Coronary artery (tissue), 2 donors: ENCODE measurements around the gene CBX8.
A peak's percentile ranks its signal among the peaks of the same experiment; 100 is the strongest.

Experiments used
- DNase-seq: peaks from one replicate; pipeline ENCODE4 v3.0.0-alpha.2; 2017; ENCODE audit warnings: low spot score
- H3K27ac ChIP-seq, 2 donors: fragments of 200-600 bp; sonication (generic); one replicate each; pipeline ENCODE4 v1.5.1; 2016 to 2019
- H3K4me3 ChIP-seq: fragments of 200-600 bp; sonication (generic); 2 replicates; pipeline ENCODE4 v1.5.1; 2016; ENCODE audit warnings: mild to moderate bottlenecking, moderate library complexity
- TF ChIP-seq, protein P1 (sequence below): fragments of 200-600 bp; sonication (generic); IDR thresholded peaks from one replicate; pipeline ENCODE4 v1.5.1; 2019; ENCODE audit warnings: antibody characterized with exemption

Gene CBX8

DNA sequence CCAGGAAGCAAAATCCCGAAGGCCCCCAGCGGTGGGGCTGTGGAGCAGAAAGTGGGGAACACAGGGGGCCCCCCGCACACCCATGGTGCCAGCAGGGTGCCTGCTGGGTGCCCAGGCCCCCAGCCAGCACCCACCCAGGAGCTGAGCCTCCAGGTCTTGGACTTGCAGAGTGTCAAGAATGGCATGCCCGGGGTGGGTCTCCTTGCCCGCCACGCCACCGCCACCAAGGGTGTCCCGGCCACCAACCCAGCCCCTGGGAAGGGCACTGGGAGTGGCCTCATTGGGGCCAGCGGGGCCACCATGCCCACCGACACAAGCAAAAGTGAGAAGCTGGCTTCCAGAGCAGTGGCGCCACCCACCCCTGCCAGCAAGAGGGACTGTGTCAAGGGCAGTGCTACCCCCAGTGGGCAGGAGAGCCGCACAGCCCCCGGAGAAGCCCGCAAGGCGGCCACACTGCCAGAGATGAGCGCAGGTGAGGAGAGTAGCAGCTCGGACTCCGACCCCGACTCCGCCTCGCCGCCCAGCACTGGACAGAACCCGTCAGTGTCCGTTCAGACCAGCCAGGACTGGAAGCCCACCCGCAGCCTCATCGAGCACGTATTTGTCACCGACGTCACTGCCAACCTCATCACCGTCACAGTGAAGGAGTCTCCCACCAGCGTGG, 12.4 kb downstream of the CBX8 start:
- no peak overlapping the region for H3K27ac ChIP-seq
- no peak overlapping the region for H3K4me3 ChIP-seq
- TF ChIP-seq, protein P1, sequence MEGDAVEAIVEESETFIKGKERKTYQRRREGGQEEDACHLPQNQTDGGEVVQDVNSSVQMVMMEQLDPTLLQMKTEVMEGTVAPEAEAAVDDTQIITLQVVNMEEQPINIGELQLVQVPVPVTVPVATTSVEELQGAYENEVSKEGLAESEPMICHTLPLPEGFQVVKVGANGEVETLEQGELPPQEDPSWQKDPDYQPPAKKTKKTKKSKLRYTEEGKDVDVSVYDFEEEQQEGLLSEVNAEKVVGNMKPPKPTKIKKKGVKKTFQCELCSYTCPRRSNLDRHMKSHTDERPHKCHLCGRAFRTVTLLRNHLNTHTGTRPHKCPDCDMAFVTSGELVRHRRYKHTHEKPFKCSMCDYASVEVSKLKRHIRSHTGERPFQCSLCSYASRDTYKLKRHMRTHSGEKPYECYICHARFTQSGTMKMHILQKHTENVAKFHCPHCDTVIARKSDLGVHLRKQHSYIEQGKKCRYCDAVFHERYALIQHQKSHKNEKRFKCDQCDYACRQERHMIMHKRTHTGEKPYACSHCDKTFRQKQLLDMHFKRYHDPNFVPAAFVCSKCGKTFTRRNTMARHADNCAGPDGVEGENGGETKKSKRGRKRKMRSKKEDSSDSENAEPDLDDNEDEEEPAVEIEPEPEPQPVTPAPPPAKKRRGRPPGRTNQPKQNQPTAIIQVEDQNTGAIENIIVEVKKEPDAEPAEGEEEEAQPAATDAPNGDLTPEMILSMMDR = no peak
- DNase-seq = no peak

- H3K4me3 ChIP-seq = no peak overlapping the region
- TF ChIP-seq, protein P1 = no peak
- no peak for DNase-seq
- H3K27ac ChIP-seq = no peak overlapping the region
These were observed 13.0 kb downstream of the CBX8 start for GRCh38 chr17:79783891-79784290.

- TF ChIP-seq, protein P1 = no peak
- H3K4me3 ChIP-seq = no peak overlapping the region
- H3K27ac ChIP-seq = no peak overlapping the region
- DNase-seq = no peak
These were observed 14.9 kb downstream of the CBX8 start for GRCh38 chr17:79781736-79782575.

DNA sequence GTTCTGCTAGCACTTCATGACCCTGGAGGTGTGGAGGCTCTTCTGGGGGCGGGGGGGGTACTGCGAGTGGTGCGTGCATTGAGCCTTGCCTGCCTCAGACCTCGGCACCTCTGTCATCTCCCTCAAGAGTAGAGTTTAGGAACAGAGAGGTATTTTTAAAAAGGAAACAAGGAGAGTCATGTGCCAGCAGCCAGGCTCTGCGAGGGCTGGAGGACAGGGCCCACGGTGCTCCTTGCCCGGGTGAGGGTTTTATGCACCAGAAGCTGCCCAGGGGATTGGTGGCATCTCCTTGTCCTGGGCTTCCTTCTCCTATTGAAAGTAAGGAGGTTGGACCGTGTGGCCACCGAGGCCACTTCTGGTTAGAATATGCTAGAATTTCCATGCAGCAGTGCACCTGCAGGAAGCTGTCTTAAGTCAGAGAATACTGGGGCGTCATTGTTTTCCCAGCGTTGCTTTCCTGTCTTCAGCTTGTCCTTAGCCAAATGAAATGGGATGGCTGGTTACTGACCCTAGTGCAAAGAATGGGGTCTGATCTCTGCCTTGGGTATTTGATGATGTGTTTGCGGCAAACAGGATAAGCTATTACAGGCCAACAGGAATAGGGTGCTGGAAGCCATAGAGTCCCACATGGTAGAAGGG, 15.7 kb downstream of the CBX8 start:
- DNase-seq = no peak
- no peak overlapping the region for H3K27ac ChIP-seq
- TF ChIP-seq, protein P1 = no peak
- H3K4me3 ChIP-seq = no peak overlapping the region

DNA sequence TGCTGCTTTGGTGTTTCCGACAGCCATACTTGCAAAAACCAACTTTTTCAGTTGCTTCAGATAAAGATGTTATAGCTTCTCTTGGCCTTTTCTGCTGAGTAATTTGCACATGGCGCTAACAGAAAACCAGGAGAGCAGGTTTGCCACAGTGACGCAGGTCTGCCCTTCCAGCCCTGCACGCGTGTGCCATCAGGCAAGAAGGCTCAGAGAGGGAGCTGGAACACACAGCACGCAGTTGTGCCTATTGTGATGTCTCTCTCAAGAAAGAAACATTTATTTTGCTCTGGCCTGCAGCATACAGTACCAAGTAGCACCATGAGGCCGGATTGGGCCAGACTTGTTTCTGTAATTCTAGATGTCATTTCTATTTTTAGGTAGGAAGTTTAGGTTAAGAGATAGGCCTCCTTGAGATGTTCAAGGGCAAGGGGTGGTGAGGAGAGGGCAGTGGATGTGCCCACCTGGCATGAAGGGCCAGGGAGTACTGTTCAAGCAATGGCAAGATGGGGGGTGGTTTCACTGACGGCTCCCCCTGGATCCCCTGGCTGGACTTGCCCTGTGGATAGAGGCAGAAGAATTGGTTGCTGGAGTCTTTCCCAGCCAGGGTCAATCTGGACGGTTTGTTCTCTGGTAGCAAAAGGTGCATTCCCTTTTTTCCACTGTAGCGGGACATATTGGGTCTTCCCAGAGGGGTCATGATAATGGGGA, 17.1 kb downstream of the CBX8 start:
- TF ChIP-seq, protein P1 = no peak
- DNase-seq = no peak
- Histone ChIP-seq H3K27ac (no peak overlapping the region), H3K4me3 (no peak overlapping the region)

DNA sequence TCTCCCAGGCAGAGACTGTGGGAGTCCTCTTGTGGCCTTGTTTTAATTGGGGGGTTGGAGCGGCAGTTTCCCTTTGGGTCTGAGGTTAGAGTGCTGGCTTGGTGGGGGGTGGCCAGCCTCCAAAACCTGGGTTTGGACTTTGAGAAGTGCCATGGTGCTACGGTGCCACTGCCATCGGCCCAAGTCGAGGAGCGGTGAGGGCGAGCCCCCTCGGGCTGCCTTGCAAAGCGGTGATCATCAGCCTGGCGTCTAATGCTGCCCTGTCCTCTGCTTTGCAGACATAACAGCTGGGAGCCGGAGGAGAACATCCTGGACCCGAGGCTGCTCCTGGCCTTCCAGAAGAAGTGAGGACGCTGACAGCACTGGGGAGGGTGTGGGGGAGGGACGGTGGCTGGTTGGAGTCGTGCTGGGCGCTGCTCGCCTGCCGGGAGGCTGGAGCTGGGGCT, 17.8 kb downstream of the CBX8 start:
- no peak overlapping the region for H3K27ac ChIP-seq
- no peak for DNase-seq
- TF ChIP-seq, protein P1 = no peak
- H3K4me3 ChIP-seq = peak overlapping the region; percentile 85
